Vagina (tissue), 2 donors: ENCODE results near the gene BUD23.

Source experiments
- CTCF ChIP-seq, 3 experiments: fragments of 450-650 bp in 2 of 3; fragments of 200-600 bp in 1 of 3; sonication (generic) in 1 of 3; IDR thresholded peaks; one replicate each; pipeline ENCODE4 v1.5.1; 2017 to 2019; ENCODE audit warnings: antibody characterized with exemption in 3 of 3, mild to moderate bottlenecking in 2 of 3, moderate library complexity in 2 of 3
- POLR2A ChIP-seq, 2 donors: fragments of 450-650 bp; IDR thresholded peaks; one replicate each; pipeline ENCODE4 v1.6.1; 2017; ENCODE audit warnings: antibody characterized with exemption in 2 of 2, mild to moderate bottlenecking in 2 of 2, moderate library complexity in 2 of 2

GRCh38 chr7:73699370-73700068, 16.1 kb downstream of the BUD23 start:
- TF ChIP-seq CTCF (IDR thresholded peaks at IDR 0.05), result no peak
- no peak for TF ChIP-seq POLR2A (IDR thresholded peaks at IDR 0.05)
